Measurements from ENCODE around the gene CRTC3. TPM values are rescaled to one million over a fixed set of nuclear protein-coding genes. Genes with fewer than 3 reads are reported as not detected.
"Not testable (repeated sequence)": the region's sequence is repeated elsewhere in the genome, so short reads cannot be mapped to it uniquely, and the experiment has no call there.

The CRTC3 gene
- polyA plus RNA-seq, 1 donor = 30.5 TPM

GRCh38 chr15:90620379-90621067 lies 90.8 kb downstream of the CRTC3 start:
- DNase-seq = no peak

DNA sequence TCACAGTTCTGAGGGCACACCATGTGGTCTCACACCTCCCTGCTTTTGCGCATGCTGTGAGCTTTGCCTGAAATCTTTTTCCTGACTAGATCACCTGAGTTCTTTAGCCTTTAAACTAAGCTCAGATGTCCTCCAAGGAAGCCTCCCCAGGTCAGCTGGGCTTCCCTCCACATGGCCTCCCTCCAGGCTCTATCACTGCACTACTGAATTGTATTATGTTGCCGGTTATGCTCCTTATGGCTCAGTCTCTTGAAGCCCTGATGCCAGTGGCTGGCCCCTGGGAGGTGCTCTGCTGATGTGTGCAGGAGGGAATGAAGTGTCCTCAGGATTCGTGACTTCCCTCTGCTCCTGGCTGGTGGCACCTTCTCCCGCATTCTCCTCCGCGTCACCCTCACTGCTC lies 94.1 kb downstream of the CRTC3 start:
- DNase-seq = no peak

GRCh38 chr15:90624278-90624981 lies 94.7 kb downstream of the CRTC3 start:
- no peak for DNase-seq

DNA sequence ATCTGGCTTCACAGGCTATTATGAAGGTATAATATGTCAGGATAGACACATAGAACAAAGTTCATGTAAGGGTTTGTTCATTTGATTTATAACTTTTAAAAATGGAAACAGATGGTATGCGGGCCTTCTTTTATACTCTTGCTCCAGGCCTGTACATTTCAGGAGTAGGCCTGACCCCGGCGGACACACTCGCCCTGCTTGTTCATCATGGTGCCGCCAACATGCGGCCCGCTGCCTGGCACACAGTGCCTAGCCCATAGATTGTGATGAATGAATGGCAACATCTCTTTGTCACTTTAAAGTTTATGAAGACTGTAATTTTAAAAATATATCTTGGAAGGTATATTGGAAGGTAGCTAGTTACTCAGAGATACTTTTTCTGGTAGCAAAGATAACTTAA lies 95.3 kb downstream of the CRTC3 start:
- no peak for DNase-seq

DNA sequence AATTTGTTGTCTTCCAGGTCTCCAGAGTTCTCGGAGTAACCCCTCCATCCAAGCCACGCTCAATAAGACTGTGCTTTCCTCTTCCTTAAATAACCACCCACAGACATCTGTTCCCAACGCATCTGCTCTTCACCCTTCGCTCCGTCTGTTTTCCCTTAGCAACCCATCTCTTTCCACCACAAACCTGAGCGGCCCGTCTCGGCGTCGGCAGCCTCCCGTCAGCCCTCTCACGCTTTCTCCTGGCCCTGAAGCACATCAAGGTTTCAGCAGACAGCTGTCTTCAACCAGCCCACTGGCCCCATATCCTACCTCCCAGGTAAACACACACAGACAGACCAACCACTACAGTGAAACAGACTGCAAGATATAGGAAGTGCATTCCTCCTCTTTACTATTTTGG lies 99.5 kb downstream of the CRTC3 start:
- no peak for DNase-seq

DNA sequence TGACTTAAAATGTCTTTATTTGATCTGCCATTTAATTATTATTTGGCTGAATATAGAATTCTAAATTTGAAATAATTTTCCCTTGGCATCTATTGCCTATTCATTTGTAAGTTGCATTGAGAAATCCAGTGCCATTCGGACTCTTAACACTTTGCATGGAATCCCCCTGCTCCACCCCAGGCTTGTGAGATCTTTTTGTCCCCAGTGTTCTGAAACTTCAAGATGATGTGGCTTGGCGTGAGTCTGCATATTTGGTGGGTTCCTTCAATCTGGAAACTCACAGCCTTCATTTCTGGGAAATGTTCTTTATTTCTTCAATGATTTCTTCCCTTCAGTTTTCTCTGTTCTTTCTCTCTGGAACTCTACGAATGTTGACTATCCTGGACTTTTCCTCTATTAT lies 103.6 kb downstream of the CRTC3 start:
- no peak for DNase-seq

GRCh38 chr15:90636993-90637392 lies 107.3 kb downstream of the CRTC3 start:
- DNase-seq = not testable (repeated sequence)

- no peak for DNase-seq
Measured at GRCh38 chr15:90637693-90638092, 108.0 kb downstream of the CRTC3 start.

GRCh38 chr15:90638201-90638691 lies 108.5 kb downstream of the CRTC3 start:
- no peak for DNase-seq

GRCh38 chr15:90638963-90639362 lies 109.2 kb downstream of the CRTC3 start:
- no peak for DNase-seq

DNA sequence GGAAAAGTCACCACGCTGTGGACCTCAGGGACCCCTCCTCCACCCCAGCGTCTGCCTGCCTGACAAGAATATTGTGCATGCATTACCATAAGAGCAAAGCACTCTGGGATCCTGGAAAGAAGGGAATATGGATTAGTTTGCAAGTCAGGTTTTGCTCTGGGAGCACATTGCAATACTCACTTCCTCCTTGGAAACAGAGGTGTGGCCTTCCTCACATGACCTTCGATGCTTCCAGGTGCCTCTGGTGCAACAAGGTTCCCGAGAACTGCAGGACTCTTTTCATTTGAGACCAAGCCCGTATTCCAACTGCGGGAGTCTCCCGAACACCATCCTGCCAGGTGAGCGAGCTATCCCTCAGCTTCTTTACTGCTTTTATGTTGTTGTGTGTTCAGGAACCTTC lies 111.1 kb downstream of the CRTC3 start:
- no peak for DNase-seq

DNA sequence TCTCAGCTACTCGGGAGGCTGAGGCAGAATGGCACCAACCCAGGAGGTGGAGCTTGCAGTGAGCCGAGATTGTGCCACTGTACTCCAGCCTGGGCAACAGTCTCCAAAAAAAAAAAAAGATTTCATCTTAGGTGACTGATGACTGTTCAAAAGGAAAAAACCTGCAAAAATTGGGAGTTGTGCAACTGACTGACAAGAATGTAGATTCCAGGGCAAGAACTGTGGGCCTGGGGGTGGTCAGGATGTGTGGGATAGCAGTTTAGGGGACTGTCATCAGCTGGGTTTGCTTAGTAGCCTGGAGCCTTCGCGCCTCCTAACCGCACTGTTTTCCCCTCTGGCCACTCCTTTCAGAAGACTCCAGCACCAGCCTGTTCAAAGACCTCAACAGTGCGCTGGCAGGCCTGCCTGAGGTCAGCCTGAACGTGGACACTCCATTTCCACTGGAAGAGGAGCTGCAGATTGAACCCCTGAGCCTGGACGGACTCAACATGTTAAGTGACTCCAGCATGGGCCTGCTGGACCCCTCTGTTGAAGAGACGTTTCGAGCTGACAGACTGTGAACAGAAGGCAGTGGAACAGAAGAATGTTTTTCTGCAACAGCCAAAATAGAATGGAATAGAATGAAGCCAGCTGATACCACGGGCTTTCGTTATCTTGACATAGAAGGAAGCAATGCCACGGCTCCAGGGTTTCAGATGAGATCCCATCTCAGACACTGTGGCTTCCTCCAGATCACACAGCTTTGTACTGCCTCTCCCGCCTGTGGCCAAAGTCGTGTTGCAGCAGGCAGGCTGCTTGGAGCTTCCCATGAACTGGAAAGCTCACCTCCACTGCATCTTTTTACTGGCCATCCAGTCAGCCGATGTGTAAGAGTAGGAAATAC lies 112.1 kb downstream of the CRTC3 start:
- DNase-seq = no peak

- no peak for DNase-seq
Measured at GRCh38 chr15:90642464-90643300, 113.0 kb downstream of the CRTC3 start.

GRCh38 chr15:90643301-90643632 lies 113.5 kb downstream of the CRTC3 start:
- DNase-seq = no peak

- no peak for DNase-seq
Measured at GRCh38 chr15:90644526-90644925, 114.8 kb downstream of the CRTC3 start.

DNA sequence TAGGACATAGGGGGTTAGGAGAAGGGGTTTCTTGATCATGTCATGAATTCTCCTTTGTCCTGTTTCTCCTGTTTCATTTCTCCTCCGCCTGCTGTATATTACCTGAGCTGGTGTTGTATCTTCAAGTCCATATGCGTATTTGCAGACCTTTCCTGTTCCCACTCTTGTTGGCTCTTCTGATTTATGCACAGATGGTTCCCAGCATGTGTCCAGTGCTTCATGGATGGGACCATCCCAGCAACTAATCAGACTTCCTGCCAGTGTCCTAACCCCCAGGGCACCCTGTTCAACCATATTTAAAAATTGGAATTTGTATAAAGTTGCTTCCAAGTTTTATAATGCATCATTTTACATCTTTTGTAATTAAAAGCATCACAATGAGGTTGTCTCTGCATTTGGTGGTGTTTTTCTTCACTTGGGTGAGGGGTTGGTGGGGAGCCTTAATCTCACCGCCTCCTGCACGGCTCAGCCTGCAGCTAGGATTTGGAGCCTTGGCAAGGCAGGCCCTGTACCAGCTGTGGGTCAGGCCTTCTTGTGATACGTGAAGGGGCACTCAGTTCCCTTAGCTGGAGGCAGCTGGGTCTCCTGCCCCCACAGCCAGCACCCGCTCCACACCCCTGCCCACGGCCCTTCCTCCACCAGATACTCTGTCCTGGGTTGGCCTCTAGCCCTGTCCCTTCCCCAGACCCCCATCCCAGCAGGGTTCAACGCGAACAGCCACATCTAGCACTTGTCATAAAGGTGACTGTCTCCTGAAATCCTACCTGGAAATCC lies 115.4 kb downstream of the CRTC3 start:
- no peak for DNase-seq

DNA sequence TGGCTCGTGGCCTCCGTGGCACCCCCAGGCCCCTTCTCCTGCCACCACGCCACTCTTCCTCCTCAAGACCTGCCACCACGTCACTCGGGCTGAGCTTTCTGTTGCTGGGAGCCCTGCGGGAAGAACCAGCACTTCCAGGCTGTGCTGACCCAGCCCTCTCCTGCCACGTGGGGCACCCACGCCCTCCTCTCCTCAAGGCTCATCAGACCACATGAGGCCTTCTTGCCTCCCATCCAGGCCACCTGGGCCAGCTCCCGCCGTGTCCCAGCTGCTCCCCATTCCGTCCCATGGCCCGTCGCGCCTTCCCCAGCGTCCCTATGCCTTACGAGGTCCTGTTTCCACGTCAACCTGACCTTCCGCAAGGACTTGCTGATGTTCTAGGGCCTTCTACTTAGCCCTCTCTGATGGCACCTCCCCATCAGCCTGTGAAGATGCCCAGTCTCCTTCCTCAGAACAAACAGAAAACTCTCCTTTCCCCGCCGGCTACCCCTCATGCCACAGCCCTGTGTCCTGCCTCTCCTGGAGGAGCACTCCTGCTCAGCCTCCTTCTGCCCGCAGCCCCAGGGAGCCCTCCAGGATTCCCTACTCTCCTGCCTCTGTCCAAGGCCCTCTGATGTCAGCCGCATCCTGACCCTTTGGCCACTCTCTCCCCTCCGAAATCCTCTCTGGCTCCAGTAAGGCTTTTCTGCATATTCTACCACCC lies 116.3 kb downstream of the CRTC3 start:
- no peak for DNase-seq

DNA sequence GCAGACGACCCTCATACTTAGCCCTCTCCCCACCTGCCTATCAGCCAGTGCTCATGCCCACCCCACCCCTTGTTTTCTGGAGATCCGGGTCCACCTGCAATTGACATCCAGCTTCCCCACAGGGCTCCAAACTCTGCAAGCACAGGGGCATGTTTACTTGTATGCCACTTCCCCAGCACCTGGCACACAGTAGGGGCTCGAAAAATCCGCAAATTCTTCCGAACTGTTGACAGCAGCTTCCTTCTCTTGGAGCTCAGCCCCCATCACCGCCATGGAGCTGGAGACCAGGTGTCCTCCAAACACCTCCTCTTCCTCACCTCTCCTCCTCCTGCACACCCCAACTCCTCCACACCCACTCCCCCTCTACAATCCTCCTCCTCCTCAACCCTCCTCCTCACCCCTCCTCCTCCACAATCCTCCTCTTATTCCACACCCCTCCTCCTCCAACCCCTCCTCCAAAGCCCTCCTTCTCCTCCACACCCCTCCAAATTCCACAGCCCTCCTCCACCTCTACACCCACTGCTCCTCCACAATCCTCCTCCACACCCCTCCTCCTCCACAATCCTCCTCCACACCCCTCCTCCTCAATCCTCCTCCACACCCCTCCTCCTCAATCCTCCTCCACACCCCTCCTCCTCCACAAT lies 117.1 kb downstream of the CRTC3 start:
- no peak for DNase-seq

DNA sequence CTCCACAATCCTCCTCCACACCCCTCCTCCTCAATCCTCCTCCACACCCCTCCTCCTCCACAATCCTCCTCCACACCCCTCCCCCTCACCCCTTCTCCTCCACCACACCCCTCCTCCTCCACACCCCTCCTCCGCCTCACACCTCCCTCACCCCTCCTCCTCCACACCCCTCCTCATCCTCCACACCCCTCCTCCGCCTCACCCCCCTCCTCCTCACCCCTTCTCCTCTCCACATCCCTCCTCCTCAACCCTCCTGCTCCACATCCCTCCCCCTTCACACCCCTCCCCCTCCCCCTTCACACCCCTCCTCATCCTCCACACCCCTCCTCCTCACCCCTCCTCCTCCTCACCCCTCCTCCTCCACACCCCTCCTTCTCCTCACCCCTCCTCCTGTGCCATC lies 117.6 kb downstream of the CRTC3 start:
- no peak for DNase-seq
